OCI-LY1 (cell line): ENCODE data around the gene IGBP1.

Experiments used
- H2AFZ ChIP-seq: fragments of 200-600 bp; sonication (generic), shearing (Covaris generic); 2 replicates; pipeline ENCODE4 v1.6.0; 2014; ENCODE audit warnings: antibody characterized with exemption, mild to moderate bottlenecking, low read length
- H3F3A ChIP-seq: fragments of 200-600 bp; sonication (generic), shearing (Covaris generic); 2 replicates; pipeline ENCODE4 v1.6.0; 2014; ENCODE audit warnings: mild to moderate bottlenecking, antibody characterized with exemption, low read length, moderate library complexity; ENCODE audit not compliant: insufficient read depth
- H3K27ac ChIP-seq: fragments of 200-600 bp; sonication (generic); 2 replicates; pipeline ENCODE4 v1.5.1; 2014; ENCODE audit warnings: low read length, mixed run types, mild to moderate bottlenecking, low read depth; ENCODE audit not compliant: poor library complexity, severe bottlenecking
- H3K27me3 ChIP-seq: fragments of 200-600 bp; sonication (generic); 2 replicates; pipeline ENCODE4 v1.6.0; 2014; ENCODE audit warnings: antibody characterized with exemption, mild to moderate bottlenecking, low read length, moderate library complexity; ENCODE audit not compliant: insufficient read depth
- H3K36me3 ChIP-seq: fragments of 200-600 bp; sonication (generic); 2 replicates; pipeline ENCODE4 v1.6.1; 2014; ENCODE audit warnings: mild to moderate bottlenecking, antibody characterized with exemption, low read length, moderate library complexity, mixed read lengths; ENCODE audit not compliant: insufficient read depth
- H3K4me1 ChIP-seq: fragments of 200-600 bp; sonication (generic); 2 replicates; pipeline ENCODE4 v1.5.1; 2014; ENCODE audit warnings: mild to moderate bottlenecking, low read length, moderate library complexity; ENCODE audit not compliant: insufficient read depth, severe bottlenecking
- H3K4me2 ChIP-seq: fragments of 200-600 bp; sonication (generic), shearing (Covaris generic); 2 replicates; pipeline ENCODE4 v1.6.1; 2014; ENCODE audit warnings: low read length
- H3K4me3 ChIP-seq: fragments of 200-600 bp; sonication (generic); 2 replicates; pipeline ENCODE4 v1.5.1; 2014; ENCODE audit warnings: low read length, low read depth, mild to moderate bottlenecking, mixed read lengths; ENCODE audit not compliant: poor library complexity, severe bottlenecking
- H3K79me2 ChIP-seq: fragments of 200-600 bp; shearing (Covaris generic); 2 replicates; pipeline ENCODE4 v1.6.1; 2016; ENCODE audit warnings: mixed run types, low read length, mixed read lengths; ENCODE audit not compliant: insufficient read depth
- H3K9ac ChIP-seq: fragments of 200-600 bp; sonication (generic), shearing (Covaris generic); 2 replicates; pipeline ENCODE4 v1.6.1; 2014; ENCODE audit warnings: mild to moderate bottlenecking, low read length, mixed read lengths
- H3K9me2 ChIP-seq: fragments of 200-600 bp; sonication (generic), shearing (Covaris generic); 2 replicates; pipeline ENCODE4 v1.6.1; 2014; ENCODE audit warnings: low read depth, mild to moderate bottlenecking, low read length, mixed read lengths
- H3K9me3 ChIP-seq: fragments of 200-600 bp; shearing (Covaris generic); 2 replicates; pipeline ENCODE4 v1.6.1; 2014; ENCODE audit warnings: low read length, mixed read lengths
- H4K20me1 ChIP-seq: fragments of 200-600 bp; sonication (generic), shearing (Covaris generic); 2 replicates; pipeline ENCODE4 v1.6.0; 2016; ENCODE audit warnings: mild to moderate bottlenecking, low read length; ENCODE audit not compliant: insufficient read depth
- EZH2 ChIP-seq: fragments of 200-600 bp; sonication (generic), shearing (Covaris generic); IDR thresholded peaks from 2 replicates; pipeline ENCODE4 v1.8.0; 2017; ENCODE audit warnings: borderline replicate concordance, mixed run types, mild to moderate bottlenecking, antibody characterized with exemption, low read length, moderate library complexity, mixed read lengths
- TF ChIP-seq, protein P1 (sequence below): fragments of 200-600 bp; sonication (generic), shearing (Covaris generic); IDR thresholded peaks from 2 replicates; pipeline ENCODE4 v1.5.1; 2017; ENCODE audit warnings: mild to moderate bottlenecking, antibody characterized with exemption, low read length, moderate library complexity, mixed read lengths

The IGBP1 gene

GRCh38 chrX:70088751-70089150, 44.5 kb upstream of the IGBP1 start:
- Histone ChIP-seq H3F3A (no peaks in the 10 kb centered on the region), H3K9ac (no peak overlapping the region), H3K79me2 (no peaks in the 10 kb centered on the region), H4K20me1 (no peaks in the 10 kb centered on the region), H3K27me3 (no peaks in the 10 kb centered on the region), H3K9me3 (no peaks in the 10 kb centered on the region), H3K36me3 (no peaks in the 10 kb centered on the region), H3K4me2 (no peak overlapping the region), H2AFZ (no peak overlapping the region), H3K9me2 (no peaks in the 10 kb centered on the region), H3K27ac (no peak overlapping the region), H3K4me3 (no peak overlapping the region), H3K4me1 (no peaks in the 10 kb centered on the region)
- no peak for TF ChIP-seq EZH2
- TF ChIP-seq, protein P1, sequence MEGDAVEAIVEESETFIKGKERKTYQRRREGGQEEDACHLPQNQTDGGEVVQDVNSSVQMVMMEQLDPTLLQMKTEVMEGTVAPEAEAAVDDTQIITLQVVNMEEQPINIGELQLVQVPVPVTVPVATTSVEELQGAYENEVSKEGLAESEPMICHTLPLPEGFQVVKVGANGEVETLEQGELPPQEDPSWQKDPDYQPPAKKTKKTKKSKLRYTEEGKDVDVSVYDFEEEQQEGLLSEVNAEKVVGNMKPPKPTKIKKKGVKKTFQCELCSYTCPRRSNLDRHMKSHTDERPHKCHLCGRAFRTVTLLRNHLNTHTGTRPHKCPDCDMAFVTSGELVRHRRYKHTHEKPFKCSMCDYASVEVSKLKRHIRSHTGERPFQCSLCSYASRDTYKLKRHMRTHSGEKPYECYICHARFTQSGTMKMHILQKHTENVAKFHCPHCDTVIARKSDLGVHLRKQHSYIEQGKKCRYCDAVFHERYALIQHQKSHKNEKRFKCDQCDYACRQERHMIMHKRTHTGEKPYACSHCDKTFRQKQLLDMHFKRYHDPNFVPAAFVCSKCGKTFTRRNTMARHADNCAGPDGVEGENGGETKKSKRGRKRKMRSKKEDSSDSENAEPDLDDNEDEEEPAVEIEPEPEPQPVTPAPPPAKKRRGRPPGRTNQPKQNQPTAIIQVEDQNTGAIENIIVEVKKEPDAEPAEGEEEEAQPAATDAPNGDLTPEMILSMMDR: no peak

GRCh38 chrX:70089604-70090297, 43.5 kb upstream of the IGBP1 start:
- no peaks in the 10 kb centered on the region for H4K20me1 ChIP-seq
- no peak overlapping the region for H3K4me3 ChIP-seq
- H3K79me2 ChIP-seq: no peaks in the 10 kb centered on the region
- H3K9me3 ChIP-seq: no peaks in the 10 kb centered on the region
- no peak for TF ChIP-seq EZH2
- no peaks in the 10 kb centered on the region for H3F3A ChIP-seq
- no peak overlapping the region for H3K4me2 ChIP-seq
- H3K27ac ChIP-seq: no peak overlapping the region
- H2AFZ ChIP-seq: no peak overlapping the region
- no peaks in the 10 kb centered on the region for H3K9me2 ChIP-seq
- no peak overlapping the region for H3K9ac ChIP-seq
- H3K27me3 ChIP-seq: no peaks in the 10 kb centered on the region
- no peaks in the 10 kb centered on the region for H3K36me3 ChIP-seq
- no peaks in the 10 kb centered on the region for H3K4me1 ChIP-seq

DNA sequence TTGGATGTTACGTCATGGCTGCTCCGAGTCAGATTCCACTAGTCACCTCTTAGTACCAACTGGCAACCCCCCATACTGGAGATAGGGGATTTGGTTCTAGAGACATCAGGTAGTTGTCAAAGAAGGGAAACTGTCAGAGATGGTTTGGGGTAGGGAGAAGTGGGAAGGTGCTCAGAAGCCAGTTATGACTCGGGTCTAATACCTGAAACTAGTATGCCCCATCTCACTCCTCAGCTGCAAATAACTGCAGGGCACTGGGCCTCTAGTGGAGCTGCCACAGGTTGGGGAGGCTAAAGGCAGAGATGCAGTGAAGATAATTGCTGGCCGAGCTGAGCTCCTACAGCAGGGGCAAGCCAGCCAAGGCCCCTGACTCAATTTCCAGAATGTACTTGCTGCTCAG, 41.0 kb upstream of the IGBP1 start:
- H3K9me2 ChIP-seq: no peaks in the 10 kb centered on the region
- TF ChIP-seq EZH2: no peak
- TF ChIP-seq, protein P1: no peak
- no peak overlapping the region for H2AFZ ChIP-seq
- no peaks in the 10 kb centered on the region for H4K20me1 ChIP-seq
- no peaks in the 10 kb centered on the region for H3K4me1 ChIP-seq
- no peaks in the 10 kb centered on the region for H3K27me3 ChIP-seq
- H3K4me3 ChIP-seq: no peak overlapping the region
- no peak overlapping the region for H3K4me2 ChIP-seq
- no peaks in the 10 kb centered on the region for H3K36me3 ChIP-seq
- no peak overlapping the region for H3K9ac ChIP-seq
- H3K27ac ChIP-seq: no peak overlapping the region
- no peaks in the 10 kb centered on the region for H3K79me2 ChIP-seq
- no peaks in the 10 kb centered on the region for H3K9me3 ChIP-seq
- no peaks in the 10 kb centered on the region for H3F3A ChIP-seq

DNA sequence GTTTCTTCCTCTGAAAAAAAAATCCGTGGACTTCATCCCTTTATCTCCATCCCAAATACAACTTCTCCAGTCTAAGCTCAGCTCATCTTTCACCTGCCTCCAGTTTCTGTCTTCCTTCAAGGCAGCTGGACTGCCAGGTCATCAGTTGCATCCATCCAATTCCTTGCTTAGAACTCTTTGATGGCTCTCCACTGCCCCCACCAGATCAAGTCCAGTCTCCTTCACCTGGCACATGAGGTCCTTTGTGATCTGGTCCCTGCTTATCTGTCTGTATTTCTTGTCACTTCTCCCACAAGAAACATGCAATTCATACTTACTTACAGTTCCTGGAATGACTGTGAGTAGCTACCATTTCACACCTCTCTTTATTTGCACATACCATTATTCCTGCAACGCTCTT, 37.2 kb upstream of the IGBP1 start:
- H3K9me2 ChIP-seq: no peaks in the 10 kb centered on the region
- no peak overlapping the region for H2AFZ ChIP-seq
- no peaks in the 10 kb centered on the region for H3F3A ChIP-seq
- no peaks in the 10 kb centered on the region for H3K4me1 ChIP-seq
- no peaks in the 10 kb centered on the region for H3K36me3 ChIP-seq
- no peaks in the 10 kb centered on the region for H3K27me3 ChIP-seq
- H3K27ac ChIP-seq: no peak overlapping the region
- no peaks in the 10 kb centered on the region for H4K20me1 ChIP-seq
- H3K4me3 ChIP-seq: no peak overlapping the region
- no peaks in the 10 kb centered on the region for H3K9me3 ChIP-seq
- H3K4me2 ChIP-seq: no peak overlapping the region
- TF ChIP-seq, protein P1: 0 out of 2 replicates have a peak, but pooled peaks have one; percentile 5
- TF ChIP-seq EZH2: no peak
- no peaks in the 10 kb centered on the region for H3K79me2 ChIP-seq
- H3K9ac ChIP-seq: no peak overlapping the region
